OCI-M1 (cell line): ENCODE results near the gene NPAS2.

Experiments
- DNase-seq: peaks from one replicate; lab custom pipeline; 2025; lab: John Stamatoyannopoulos, UW

NPAS2 gene

DNA sequence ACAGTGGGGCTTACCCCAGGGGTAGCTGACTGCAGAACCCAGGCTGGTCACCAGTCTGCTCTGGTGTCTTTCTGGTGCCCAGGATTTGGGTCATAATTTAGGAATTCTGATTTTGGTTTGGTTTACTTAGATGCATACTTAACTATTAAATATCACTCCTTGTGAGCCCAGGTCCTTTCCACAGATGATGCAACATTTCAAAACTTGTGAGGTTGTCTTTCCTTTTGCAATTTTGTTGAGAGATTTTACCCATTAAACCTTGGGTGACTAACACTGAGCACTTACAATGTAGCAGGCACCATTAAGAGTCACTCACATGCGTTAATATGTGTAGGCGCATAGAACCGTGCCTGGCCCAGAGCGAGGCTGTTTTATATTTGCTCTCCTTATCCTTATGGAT is 120.3 kb downstream of the NPAS2 start:
- DNase-seq: no peak

DNA sequence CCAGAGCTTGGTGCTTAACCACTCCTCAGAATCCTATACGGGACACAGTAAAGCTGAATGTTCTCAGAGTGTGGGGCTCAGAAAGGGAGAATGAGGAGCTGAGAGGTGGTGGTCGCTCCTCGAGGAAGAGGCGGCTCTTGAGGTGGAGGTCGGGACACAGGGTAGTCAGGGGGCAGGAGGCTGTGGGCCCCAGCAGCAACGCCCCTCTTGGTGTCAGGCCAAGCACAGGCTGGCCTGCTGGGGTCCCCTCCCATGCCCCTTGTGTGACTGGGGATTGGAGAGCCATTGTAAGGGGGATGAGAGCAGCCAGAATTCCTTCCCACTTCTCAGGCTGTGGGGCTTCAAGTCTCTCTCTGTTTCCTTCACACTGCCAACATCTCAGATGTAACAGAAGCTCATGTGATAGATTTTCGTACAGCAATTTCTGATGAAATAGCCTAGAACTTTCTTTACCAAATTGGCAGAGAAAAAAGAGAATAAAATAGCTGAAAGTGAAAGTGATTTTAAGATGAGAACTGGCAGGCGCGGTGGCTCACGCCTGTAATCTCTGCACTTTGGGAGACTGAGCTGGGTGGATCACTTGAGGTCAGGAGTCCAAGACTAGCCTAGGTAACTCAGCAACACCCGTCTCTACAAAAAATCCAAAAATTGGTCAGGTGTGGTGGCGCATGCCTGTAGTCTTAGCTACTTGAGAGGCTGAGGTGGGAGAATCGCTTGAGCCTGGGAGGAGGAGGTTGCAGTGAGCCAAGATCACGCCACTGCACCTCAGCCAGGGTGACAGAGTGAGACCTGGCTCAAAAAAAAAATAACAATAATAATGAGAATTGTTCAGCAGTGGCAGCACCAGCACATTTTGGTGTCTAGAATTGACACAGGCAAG is 121.1 kb downstream of the NPAS2 start:
- DNase-seq: peak; percentile 41

DNA sequence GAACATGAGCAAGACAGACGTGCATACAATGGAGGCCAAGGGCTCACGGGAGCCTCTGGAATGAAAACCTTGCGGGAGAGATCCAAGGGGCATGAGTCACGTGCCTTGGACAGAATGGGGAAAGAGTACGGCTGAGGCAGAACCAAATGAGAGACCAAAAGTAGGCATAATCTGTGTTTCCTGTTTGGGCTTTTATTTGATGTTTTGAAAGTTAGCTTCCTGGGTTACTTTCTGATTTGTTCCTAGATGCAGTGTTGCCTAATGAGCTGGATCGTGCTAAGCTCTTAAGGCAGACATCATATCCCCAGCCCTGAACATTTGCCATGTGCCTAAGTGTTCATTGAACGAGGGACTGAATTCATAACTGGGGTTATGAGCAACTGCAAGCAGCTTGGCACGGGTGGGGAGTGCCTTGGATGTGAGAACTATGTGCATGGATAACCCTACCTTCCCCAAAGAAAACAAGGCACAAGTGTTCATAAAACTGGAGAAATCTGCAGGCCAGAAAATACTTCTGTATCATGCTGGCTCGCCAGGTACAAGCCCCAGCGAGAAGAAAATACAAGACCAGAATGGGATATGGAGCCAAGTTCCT is 121.8 kb downstream of the NPAS2 start:
- DNase-seq: no peak

DNA sequence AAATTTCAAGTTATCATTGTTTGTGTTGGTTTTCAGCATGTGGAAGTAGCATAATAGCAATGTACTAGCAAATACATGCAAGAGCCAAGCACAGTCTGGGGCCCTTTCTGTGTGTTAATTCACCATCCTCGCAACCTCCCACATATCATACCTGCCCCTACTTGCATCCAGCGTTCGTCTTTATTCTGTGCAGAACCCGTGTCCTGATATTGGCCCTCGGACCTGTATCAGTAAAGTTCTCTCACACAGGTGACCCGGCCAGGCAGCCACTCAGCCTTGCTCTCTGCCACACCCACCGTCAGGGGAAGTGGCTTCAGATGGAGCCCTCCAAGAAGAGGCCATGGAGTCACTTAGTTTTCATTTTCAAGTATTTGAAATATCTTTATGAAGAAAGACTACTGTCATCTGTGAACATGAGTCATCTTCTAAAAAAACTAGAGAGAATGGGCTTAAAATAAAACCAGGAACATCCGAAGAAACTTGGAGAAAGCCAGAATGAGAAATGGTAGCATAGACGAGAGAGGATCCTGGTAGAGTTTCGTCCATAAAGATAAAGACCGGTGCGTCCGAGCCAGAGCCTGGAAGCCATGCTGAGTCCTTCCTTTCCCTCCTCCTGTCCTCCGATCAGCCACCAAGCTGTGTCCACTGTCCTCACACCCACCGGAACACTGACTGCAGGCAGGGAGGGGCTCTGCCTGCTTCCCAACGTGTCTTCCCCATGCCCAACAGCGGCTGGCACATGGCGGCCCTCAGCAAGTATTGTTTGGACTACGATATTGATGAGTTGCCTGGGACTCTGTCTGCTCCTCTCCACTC is 124.9 kb downstream of the NPAS2 start:
- DNase-seq: no peak

DNA sequence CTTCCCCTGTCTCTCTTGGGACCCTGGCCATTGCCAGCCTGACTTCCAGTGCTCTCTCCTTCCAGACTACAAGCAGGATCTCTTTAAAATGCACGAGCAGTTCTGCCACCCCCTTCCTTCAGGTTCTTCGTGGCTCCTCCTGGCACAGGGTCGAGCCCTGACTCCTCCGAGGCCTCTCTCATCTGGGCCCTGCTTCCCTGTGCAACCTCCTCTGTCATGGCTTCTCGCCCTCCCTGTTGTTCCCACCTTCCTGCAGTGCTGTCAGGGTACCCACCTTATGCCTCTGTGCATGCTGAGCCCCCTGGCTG is 125.4 kb downstream of the NPAS2 start:
- no peak for DNase-seq

DNA sequence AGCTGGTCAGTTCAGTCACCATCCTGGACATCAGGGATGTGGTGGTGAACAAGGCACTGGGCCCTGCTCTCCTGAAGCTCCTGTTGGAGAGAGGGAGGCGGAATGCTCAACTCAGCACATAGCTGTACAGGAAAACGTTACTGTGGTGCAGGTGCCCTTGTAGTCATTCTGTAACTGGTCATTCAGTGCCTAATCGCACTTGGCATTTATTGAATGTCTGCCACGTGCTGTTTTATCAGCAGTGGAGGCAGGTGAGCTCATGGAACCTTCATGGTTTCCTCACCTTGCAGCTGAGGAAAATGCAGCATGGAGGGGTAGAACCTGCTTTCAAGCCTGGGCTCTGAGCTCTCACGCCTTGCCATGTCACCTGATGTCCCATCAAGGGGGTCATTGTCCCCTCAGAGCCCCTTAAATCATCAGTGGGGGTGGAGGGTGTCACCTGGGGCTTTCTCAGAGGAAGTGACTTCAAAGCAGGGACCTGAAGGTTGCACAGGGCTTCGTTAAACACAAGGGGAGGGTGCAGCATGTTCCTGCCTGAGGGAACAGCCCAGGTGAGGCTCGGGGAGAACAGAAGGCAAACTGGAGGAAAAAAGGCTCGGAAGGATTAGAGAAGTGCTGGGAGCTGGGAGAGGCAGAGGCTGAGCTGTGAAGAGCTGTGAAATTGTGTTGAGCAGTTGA is 126.1 kb downstream of the NPAS2 start:
- DNase-seq: no peak

DNA sequence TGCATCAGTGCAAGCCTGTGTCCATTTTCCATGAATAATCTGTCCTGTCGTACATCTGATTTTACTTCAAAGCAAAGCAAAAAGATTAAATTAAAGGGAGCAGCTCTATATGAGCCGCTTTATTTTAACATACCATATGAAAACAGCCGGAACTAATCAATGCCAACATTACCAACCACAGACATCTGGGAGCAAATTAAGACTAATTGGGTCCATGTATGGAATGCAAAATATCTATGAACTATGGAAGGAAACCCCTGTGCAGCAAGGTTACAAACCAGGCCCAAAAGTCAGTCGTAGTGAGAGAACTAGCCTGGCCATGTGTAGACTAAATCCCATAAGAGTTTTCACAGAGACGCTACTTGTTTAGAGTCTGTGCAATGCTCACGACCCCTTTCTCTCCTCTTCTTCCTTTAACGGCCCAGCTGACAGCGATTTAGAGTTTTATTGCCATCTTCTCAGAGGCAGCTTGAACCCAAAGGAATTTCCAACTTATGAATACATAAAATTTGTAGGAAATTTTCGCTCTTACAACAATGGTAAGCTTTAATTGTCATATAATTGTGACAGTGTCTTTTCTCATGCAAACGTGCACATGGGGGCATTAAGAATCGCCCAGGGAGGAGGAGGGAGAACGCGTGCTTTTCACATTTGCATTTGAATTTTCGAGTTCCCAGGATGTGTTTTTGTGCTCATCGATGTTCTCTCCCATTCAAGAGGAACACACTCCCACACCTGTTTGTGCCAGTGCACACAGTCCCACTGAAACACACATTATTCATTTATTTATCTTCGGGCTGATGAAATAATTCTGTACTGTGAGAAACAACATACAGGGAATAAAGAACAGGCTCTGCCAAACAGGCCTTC is 129.2 kb downstream of the NPAS2 start:
- no peak for DNase-seq

DNA sequence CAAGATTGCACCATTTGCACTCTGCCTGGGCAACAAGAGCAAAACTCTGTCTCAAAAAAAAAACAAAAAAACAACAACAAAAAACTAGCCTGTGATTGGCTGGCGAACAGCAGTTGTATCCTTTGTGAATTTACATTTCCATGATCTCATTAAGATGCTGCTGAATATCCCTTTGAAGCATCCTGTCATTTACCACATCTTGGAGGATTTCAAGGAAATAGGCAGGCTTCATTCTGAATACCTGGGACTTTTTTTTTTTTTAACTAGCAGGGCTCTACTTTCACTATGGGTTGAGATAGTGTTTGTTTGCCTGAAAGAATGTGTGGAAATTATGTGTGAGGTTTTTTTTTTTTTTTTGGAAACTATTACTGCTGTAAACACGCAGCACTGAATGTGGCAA is 132.6 kb downstream of the NPAS2 start:
- DNase-seq: no peak

DNA sequence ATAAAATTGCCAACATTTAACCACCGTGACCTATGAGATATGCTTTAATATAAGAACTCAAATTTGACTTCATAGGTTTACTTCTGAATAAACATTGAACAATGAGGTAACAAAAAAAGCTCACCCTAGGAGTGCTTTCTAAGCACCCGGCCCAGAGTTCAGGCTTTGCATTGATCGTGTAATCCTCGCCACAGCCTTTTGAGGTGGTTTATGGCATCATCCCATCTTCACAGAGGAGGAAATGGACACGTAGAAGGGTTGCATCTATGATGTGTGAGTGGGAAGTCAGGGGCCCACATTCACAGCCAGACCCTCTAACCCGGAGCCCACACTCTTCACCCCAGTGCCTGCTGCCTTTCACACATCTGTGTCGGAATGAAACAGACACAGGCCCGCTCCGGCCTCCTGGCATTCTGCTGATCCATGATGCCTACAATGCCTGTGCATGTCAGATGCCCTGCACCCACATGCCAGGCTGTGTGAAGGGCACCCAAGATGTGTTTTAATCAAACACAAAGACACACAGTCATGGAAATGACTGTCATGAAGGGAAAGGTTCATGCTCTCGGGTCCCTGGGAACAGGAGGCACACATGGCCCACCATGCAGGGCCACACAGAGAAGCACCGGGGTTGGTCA is 133.6 kb downstream of the NPAS2 start:
- DNase-seq: no peak

DNA sequence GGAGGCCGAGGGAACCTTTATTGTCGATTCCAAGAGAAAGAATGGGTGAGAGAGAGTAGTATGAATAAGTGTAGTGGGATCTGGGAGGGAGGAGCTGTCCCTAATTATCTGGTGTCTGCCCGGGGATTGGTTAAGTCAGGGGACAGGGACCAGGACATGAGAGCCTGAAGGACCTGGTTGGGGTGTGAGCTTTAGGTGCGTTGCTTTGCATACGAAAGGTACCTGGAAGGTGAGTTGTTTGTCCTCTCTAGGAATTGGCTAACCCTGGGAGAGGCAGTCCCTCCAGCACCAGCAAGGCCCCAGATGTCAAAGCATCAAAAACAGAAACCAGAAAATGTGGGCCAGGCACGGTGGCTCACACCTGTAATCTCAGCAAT is 134.1 kb downstream of the NPAS2 start:
- no peak for DNase-seq

DNA sequence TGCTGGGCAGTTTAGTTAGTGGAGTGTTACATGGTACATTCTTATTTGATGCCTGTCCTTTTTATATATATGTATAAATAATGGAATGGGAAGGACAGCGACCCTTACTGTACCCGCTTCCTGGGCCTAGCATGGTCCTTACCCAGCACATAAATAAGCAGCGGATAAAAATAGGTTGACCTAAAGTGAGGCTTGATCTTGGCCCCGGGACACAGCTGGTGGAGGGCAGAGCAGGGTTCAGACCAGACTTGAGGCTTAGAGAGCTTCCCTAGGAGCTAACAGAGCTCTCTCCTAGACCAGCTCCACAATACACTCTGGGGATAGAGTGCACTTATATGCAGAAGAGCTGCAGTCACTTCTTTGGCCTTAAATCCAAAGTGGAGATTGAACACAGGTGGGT is 135.3 kb downstream of the NPAS2 start:
- no peak for DNase-seq

DNA sequence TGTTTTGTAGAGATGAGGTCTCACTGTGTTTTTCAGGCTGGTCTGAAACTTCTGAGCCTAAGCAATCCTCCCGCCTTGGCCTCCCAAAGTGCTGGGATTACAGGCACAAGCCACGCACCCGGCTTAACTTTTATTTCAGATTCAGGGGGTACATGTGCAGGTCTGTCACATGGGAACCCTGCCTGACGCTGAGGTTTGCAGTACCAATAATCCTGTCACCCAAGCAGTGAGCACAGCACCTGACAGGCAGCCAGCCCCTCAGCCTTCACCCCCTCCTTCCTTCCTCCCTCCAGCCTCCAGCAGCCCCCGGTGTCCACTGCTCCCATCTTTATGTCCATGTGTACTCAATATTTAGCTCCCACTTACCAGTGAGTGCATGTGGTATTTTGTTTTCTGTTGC is 136.1 kb downstream of the NPAS2 start:
- no peak for DNase-seq

DNA sequence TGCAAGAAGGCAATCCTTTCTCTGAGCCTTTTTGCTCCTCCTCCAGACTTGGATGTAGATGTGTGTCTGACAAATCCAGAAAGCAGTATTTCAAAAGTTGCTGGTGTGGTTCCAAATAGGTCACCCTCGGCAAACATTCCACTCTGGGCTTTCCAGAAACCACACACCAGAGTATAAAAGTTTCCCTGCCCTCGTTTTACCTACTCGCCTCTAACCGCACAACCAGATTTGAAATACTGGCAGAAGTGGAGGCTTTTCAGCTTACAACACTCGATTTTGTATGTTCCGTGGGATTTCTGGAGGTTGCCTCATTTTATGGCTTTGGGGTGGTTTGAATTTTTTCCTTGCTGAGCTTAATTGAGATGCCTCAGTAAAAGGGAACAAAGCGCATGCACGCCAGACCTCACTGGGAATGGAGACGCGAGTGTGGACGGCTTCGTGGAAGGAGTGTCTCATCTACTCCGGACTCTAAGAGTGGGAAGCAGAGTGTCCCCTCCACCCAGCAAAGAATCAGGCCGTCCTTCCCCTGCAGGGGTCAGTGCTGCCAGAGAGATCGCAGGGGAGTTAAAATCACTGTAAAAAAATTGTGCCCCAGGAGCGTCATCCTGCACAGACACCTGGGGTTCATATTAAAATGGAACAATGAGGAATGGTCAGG is 138.2 kb downstream of the NPAS2 start:
- no peak for DNase-seq

DNA sequence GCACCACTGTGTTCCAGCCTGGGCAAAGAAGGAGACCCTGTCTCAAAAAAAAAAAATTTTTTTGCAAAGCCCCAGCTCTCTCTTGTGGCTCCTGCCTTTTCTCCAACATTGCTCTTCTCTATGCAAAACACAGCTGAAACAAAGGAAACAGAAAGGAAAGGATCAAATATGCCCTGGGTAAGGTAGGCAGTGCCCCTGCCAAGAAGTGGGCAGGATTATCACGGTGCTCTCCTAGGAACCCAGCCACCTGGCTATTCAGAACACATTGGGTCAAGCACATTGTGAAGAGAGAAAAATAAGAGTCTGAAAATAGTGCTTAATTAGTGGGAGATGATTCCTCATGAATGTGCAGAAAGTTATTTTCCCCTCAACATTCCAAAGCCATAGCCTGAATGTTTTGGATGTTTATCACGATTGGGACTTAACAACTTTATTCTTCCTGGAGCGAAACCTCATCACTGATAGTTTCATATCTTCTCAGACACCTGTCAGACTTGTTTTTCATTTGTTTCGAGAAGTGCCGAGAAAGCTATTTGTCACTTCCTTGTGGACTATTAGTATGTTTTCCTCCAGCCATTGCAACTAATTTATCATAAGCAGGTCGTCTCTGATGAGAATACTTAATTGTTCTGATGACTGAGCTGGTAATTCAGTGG is 139.4 kb downstream of the NPAS2 start:
- DNase-seq: no peak

DNA sequence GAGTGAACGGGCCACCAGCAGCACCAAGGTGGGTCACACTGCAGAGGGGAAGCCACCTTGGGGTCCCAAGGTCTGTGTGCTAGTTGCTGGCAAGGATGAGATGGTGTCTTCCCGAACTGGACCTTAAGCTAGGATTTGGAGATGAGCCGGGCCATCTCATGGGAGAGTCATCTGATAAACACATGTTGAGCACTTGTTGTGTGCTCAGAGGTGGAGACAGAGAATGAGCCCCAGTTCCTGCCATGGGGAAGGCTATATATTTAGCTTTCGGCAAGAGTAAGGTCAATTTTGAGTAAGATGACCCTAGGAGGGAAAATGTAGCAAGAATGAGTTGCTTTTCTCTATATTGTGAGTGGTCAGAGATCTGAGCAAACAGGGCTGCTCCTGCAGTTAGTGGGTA is 140.7 kb downstream of the NPAS2 start:
- no peak for DNase-seq

DNA sequence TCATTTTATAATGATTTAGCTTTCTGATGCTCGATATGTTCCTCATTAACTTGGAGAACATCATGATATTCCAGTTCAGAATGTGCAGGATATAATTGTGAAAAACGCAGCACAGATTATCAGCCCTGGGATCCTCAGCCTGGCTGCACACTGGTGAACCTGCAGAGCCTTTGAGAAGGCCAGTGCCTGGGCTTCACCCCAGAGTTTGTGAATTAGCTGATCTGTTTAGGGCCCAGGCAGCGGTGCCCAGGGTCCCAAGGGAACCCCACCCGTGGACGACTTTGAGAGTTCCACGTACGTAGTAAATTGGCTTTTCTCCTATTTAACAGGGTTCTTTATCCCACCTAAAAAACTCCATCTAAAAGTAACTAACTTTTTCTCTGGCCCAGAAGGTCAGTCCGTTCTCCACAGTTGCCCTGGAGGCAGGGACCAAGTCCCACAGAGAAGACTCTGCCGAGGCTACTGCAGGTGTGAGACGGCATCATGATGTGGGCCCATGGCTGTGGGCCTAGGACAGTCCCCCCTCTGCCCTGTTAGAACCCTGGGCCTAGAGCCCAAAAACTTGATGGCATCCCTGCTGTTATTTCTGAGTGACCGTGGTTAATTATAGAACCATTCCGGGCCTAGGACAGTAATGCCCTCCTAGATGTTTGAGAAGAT is 142.6 kb downstream of the NPAS2 start:
- DNase-seq: no peak

DNA sequence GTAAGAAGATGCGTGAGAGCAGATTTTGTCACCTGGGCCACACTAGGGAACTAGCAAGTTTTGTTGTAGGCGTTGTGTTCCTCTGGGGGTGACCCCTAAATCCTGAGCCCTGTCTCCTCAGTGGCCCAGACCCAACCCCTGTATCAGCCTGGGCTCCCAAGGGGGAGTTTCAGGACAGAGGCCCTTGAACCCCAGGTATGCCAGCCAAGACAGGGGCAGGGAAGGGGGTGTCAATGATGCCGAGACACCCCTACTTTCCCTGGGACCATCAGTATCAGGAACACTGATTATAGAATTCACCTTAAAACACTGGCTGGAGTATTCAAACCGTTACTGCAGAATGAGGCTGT is 143.1 kb downstream of the NPAS2 start:
- DNase-seq: no peak

DNA sequence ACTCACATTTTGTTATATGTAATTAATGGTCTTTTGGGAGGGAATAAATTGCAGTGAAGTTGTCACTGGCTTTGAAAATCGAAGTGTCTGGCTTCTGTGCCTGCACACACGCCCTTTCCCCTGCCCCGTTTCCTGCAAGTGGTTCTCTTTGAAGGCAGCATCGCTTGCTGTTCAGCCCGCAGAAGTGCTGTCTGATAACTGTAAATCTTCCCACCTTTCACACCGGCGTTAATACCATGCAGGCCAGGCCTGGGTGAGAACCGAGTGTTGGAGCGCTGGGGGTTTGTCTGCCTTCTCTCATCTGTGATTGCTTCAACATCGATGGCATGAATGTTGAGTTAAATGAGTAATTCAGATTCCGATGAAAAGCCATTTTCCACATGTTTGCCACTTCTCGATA is 144.3 kb downstream of the NPAS2 start:
- DNase-seq: no peak

DNA sequence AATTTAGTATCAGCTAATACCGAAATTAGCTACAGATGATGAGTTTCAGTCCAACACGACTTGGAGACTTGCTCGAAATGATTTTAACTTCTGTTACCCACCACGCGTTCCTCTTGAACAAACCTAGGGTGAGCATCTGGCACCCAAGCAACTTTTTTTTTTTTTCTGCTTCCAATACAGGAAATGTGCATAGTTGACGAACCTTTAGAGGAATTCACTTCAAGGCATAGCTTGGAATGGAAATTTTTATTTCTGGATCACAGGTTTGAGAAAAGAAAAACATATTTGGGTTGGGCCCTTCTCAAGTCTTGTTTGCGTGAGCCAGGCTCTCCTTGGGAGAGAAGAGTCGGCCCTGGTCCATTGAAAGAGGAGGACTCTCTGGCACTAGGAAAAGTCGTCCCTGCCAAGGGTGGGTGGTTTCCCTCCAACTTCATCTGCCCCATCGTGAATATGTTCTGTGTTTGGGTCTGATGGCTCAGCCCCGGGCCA is 144.8 kb downstream of the NPAS2 start:
- no peak for DNase-seq
